ENCODE data around the gene AK8. TPM values are rescaled to one million over a fixed set of nuclear protein-coding genes. Genes with fewer than 3 reads are reported as not detected.

Gene AK8
- total RNA-seq, 6 donors from 2014 or later, result 0.44 to 8.4 (median 3.6) TPM

DNA sequence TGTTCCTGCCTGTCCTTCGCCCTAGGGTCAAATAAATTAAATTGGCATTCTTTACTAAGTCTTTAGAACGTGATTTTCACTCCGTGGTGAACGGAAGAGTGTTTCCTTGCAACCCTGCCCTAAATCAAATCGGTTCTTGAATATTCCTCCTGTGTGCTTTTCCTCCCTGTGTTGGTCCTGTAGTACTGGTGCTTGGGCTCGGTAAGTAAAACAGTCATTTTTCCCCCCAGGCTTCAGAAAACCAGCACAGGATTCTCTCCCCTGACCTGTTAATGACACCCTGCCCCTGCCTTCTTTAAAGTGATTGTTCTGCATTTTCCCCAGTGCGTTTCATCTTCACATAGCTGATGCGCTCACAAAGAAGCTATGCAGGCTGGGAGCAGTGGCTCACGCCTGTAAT, 96.0 kb downstream of the AK8 start:
- no peak for TF ChIP-seq POLR2A (IDR thresholded peaks at IDR 0.05)
- Histone ChIP-seq H3K27ac (no peak overlapping the region), H3K27me3 (no peaks in the 10 kb centered on the region), H3K4me1 (no peaks in the 10 kb centered on the region), H3K36me3 (no peaks in the 10 kb centered on the region), H3K4me3 (no peak overlapping the region), H3K9me3 (no peaks in the 10 kb centered on the region)
- 73 to 78% methylated on average over 9 of the region's 9 CpGs for WGBS, 2 donors
- no peak for DNase-seq
- no peak for ATAC-seq (ENCODE audit: low FRiP score in 2 of 2)

DNA sequence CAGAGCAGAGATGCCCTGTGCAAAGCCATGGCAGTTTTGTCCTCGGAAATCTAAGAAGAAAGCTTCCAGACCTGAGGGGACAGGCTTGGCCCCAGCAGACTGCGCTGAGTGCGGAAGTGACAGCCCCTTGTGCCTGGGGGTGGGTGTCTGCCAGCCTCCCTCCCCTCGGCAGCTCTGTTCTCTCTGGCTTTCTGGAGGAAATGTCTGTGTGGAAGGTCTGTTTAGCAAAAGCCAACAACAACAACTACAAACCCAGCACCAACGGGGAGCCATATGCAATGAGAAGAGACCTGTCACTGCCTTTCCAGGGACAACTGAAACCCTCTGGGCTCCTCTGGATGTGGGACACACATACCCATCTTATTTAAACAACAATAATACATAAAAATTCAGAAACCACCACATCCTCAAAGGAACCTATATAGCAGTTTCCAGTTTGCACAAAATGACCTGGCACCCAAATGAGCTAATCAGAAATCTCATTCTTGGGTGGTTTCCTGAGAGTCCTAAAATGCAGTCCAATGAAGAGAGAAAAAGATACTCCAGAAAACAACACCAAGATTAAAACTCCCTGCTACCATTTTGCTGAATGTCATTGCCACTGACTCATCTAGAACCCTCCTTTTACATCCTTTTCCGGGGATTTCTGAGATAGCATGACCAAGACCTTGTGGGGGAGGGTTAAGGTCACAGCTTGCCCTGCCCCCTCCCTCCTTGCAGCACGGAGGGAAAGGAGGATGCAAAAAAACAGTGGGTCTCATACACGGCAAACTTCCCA, 97.7 kb downstream of the AK8 start:
- H3K4me1 ChIP-seq, result no peaks in the 10 kb centered on the region
- ATAC-seq (ENCODE audit: low FRiP score in 2 of 2) (no peak), DNase-seq (no peak)
- H3K9me3 ChIP-seq, result no peaks in the 10 kb centered on the region
- no peaks in the 10 kb centered on the region for H3K27me3 ChIP-seq
- TF ChIP-seq EP300 (IDR thresholded peaks at IDR 0.05) (no peak), POLR2A (IDR thresholded peaks at IDR 0.05) (no peak), POLR2AphosphoS5 (IDR thresholded peaks at IDR 0.05) (no peak)
- TF ChIP-seq, protein P1, sequence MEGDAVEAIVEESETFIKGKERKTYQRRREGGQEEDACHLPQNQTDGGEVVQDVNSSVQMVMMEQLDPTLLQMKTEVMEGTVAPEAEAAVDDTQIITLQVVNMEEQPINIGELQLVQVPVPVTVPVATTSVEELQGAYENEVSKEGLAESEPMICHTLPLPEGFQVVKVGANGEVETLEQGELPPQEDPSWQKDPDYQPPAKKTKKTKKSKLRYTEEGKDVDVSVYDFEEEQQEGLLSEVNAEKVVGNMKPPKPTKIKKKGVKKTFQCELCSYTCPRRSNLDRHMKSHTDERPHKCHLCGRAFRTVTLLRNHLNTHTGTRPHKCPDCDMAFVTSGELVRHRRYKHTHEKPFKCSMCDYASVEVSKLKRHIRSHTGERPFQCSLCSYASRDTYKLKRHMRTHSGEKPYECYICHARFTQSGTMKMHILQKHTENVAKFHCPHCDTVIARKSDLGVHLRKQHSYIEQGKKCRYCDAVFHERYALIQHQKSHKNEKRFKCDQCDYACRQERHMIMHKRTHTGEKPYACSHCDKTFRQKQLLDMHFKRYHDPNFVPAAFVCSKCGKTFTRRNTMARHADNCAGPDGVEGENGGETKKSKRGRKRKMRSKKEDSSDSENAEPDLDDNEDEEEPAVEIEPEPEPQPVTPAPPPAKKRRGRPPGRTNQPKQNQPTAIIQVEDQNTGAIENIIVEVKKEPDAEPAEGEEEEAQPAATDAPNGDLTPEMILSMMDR (IDR thresholded peaks at IDR 0.05), result no peak
- H3K27ac ChIP-seq, result no peak overlapping the region
- 50 to 54% methylated on average over 8 of the region's 8 CpGs for WGBS, 2 donors
- H3K4me3 ChIP-seq, result no peak overlapping the region
- no peaks in the 10 kb centered on the region for H3K36me3 ChIP-seq

GRCh38 chr9:132776891-132777290, 101.2 kb downstream of the AK8 start:
- ATAC-seq (ENCODE audit: low FRiP score in 2 of 2) (no peak), DNase-seq (no peak)
- no peaks in the 10 kb centered on the region for H3K4me1 ChIP-seq
- H3K9me3 ChIP-seq, result no peaks in the 10 kb centered on the region
- 91 to 97% methylated on average over 6 of the region's 6 CpGs for WGBS, 2 donors
- no peaks in the 10 kb centered on the region for H3K36me3 ChIP-seq
- no peaks in the 10 kb centered on the region for H3K27me3 ChIP-seq
- H3K27ac ChIP-seq, result no peak overlapping the region
- no peak overlapping the region for H3K4me3 ChIP-seq
- TF ChIP-seq POLR2AphosphoS5 (IDR thresholded peaks at IDR 0.05) (no peak), POLR2A (IDR thresholded peaks at IDR 0.05) (no peak), EP300 (IDR thresholded peaks at IDR 0.05) (no peak)
- TF ChIP-seq, protein P1 (IDR thresholded peaks at IDR 0.05), result no peak

DNA sequence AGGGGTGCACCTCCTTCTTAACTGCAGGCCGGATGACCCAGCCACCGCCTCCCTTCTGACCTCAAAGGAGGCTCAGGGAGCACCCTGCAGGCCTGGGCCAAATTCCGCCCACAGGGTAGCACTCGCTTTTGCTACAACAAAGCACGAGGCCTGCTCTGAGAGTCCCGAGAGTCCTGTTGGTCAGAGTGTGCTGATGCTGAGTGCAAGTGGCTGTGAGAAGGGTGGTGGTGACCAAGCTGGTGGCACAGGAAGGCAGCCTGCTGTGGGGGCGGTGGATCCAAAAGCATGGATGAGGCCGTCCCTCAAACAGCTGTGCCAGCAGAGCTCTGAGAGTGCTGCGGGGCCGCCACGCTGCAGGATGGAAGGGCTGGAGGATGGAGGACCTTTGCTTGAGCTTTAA, 101.8 kb downstream of the AK8 start:
- Histone ChIP-seq H3K36me3 (no peaks in the 10 kb centered on the region), H3K4me3 (no peak overlapping the region), H3K9me3 (no peaks in the 10 kb centered on the region), H3K4me1 (no peaks in the 10 kb centered on the region), H3K27me3 (no peaks in the 10 kb centered on the region), H3K27ac (no peak overlapping the region)
- WGBS, 2 donors, result 91 to 95% methylated on average over 11 of the region's 11 CpGs
- ATAC-seq (ENCODE audit: low FRiP score in 2 of 2), result no peak
- TF ChIP-seq, protein P1 (IDR thresholded peaks at IDR 0.05), result no peak
- no peak for TF ChIP-seq EP300 (IDR thresholded peaks at IDR 0.05)
- TF ChIP-seq POLR2AphosphoS5 (IDR thresholded peaks at IDR 0.05), result no peak
- TF ChIP-seq POLR2A (IDR thresholded peaks at IDR 0.05), result no peak
- DNase-seq, result peak in 1 of 2 donors; percentile 48

DNA sequence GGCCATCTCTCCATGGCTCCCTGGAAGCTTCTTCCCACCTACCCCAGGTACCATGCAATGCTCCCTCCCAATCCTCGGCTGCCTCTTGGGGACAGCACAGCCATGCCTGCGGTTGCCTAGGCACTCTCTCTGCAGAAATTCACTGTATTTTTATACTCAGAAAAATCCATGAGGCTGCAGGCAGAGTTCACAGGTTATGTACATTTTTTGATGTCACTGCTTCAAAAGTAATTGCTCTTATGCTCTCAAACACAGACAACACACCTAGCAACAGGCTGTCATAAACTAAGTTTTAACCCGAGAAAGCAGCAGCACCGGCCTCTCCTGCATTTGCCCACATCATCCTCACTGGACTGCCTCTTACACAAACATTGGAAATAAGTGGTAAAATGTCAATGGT, 102.4 kb downstream of the AK8 start:
- no peak for DNase-seq
- no peaks in the 10 kb centered on the region for H3K27me3 ChIP-seq
- peaks cover under 1 to 3% (median 3%) of the 10 kb centered on the region in 4 donors for H3K4me1 ChIP-seq
- TF ChIP-seq, protein P1 (IDR thresholded peaks at IDR 0.05), result no peak
- no peak for TF ChIP-seq POLR2A (IDR thresholded peaks at IDR 0.05)
- no peak for TF ChIP-seq EP300 (IDR thresholded peaks at IDR 0.05)
- no peak for TF ChIP-seq POLR2AphosphoS5 (IDR thresholded peaks at IDR 0.05)
- H3K9me3 ChIP-seq, result no peaks in the 10 kb centered on the region
- H3K36me3 ChIP-seq, result no peaks in the 10 kb centered on the region
- no peak overlapping the region for H3K27ac ChIP-seq
- WGBS, 2 donors, result 86 to 88% methylated on average over 4 of the region's 4 CpGs
- no peak for ATAC-seq (ENCODE audit: low FRiP score in 2 of 2)
- H3K4me3 ChIP-seq, result no peak overlapping the region
